Gastroesophageal sphincter (tissue), 3 donors: ENCODE measurements around the gene SEL1L2.

ENCODE experiments used
- CTCF ChIP-seq, 4 experiments: fragments of 200-600 bp in 2 of 4; fragments of 450-650 bp in 2 of 4; sonication (generic) in 1 of 4; IDR thresholded peaks; one replicate each; pipeline ENCODE4 v1.5.1; 2017 to 2019; ENCODE audit warnings: antibody characterized with exemption in 4 of 4, mild to moderate bottlenecking in 2 of 4, moderate library complexity in 2 of 4
- POLR2A ChIP-seq, 2 donors: fragments of 450-650 bp; IDR thresholded peaks; one replicate each; pipeline ENCODE4 v1.6.1; 2017; ENCODE audit warnings: antibody characterized with exemption in 2 of 2, mild to moderate bottlenecking in 2 of 2, moderate library complexity in 1 of 2

GRCh38 chr20:13936781-13937576 is 53.4 kb downstream of the SEL1L2 start:
- TF ChIP-seq CTCF (IDR thresholded peaks at IDR 0.05): no peak
- no peak for TF ChIP-seq POLR2A (IDR thresholded peaks at IDR 0.05)
